ENCODE results near the gene AGR2.
"Not testable (repeated sequence)": the region's sequence is repeated elsewhere in the genome, so short reads cannot be mapped to it uniquely, and the experiment has no call there.

AGR2 gene

GRCh38 chr7:16769994-16770393, 34.8 kb downstream of the AGR2 start:
- not testable (repeated sequence) for H3K23ac ChIP-seq (ENCODE audit: low read depth, low read length, poor library complexity); H3K27me3 ChIP-seq (ENCODE audit: control insufficient read depth in 3 of 3, insufficient read depth in 3 of 3, low read depth in 1 of 3, low read length in 3 of 3); H3K4me1 ChIP-seq (ENCODE audit: control insufficient read depth in 2 of 2, insufficient read depth in 1 of 2, low read depth in 1 of 2, low read length in 2 of 2); H3K9me3 ChIP-seq (replicated peaks in 1 of 2; ENCODE audit: control insufficient read depth in 2 of 2, insufficient read depth in 1 of 2, low read depth in 1 of 2, low read length in 2 of 2); H3K18ac ChIP-seq (ENCODE audit: low read length); H4K8ac ChIP-seq (ENCODE audit: low read depth, low read length); H2BK120ac ChIP-seq (ENCODE audit: low read depth, low read length); H2AFZ ChIP-seq (ENCODE audit: low read length); H3K14ac ChIP-seq (ENCODE audit: low read length); H2BK5ac ChIP-seq (ENCODE audit: low read length); H3K4ac ChIP-seq (ENCODE audit: low read length); H3K4me3 ChIP-seq (ENCODE audit: low read length in 2 of 2); H3K4me2 ChIP-seq (ENCODE audit: insufficient read depth, low read length, poor library complexity, severe bottlenecking); H3K79me1 ChIP-seq (ENCODE audit: low read depth, low read length); DNase-seq (ENCODE audit: low spot score); H3K27ac ChIP-seq (replicated peaks; ENCODE audit: low read length); H2BK15ac ChIP-seq (ENCODE audit: low read length); H4K91ac ChIP-seq (ENCODE audit: low read depth, low read length, poor library complexity); H2AK5ac ChIP-seq (ENCODE audit: low read depth, low read length); H3K36me3 ChIP-seq (replicated peaks in 1 of 2; ENCODE audit: control insufficient read depth in 2 of 2, insufficient read depth in 2 of 2, low read length in 2 of 2); H3K9ac ChIP-seq (ENCODE audit: low read depth, low read length, poor library complexity); H2BK12ac ChIP-seq (ENCODE audit: low read length)
- WGBS, 2 donors (ENCODE audit: extremely low coverage in 2 of 2, insufficient read length in 2 of 2, insufficient replicate concordance in 1 of 2) = no CpG with 5 or more reads among the region's 3 CpGs

DNA sequence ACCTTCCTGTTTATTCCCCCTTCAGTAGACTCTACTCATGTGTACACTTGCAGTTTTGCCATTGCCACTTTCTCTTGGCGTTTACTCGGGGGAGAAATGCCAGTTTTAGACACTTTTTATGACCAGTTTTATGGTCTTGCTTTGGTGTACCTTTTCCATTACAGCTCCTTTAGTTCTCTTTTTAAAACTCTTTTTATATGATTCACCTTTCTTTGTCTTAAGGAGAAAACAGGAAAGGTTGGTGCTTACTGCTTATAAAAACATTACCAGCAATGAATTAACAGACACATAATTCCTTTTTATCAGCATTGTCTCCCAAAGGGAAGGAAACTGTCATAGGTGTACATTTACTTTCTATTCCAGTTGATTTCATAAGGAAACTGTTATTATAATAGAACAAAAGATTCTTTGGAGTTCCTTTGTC, 39.4 kb downstream of the AGR2 start:
- no peak overlapping the region for H3K14ac ChIP-seq (ENCODE audit: low read length)
- H3K27ac ChIP-seq (replicated peaks; ENCODE audit: low read length) = no peak overlapping the region
- H2BK15ac ChIP-seq (ENCODE audit: low read length) = no peak overlapping the region
- no peaks in the 10 kb centered on the region for H3K27me3 ChIP-seq (ENCODE audit: control insufficient read depth in 3 of 3, insufficient read depth in 3 of 3, low read depth in 1 of 3, low read length in 3 of 3)
- no peak overlapping the region for H2AK5ac ChIP-seq (ENCODE audit: low read depth, low read length)
- no peak overlapping the region for H2BK120ac ChIP-seq (ENCODE audit: low read depth, low read length)
- WGBS, 2 donors (ENCODE audit: extremely low coverage in 2 of 2, insufficient read length in 2 of 2, insufficient replicate concordance in 1 of 2) = no CpG with 5 or more reads among the region's 2 CpGs
- H4K91ac ChIP-seq (ENCODE audit: low read depth, low read length, poor library complexity) = no peak overlapping the region
- no peak overlapping the region for H2BK5ac ChIP-seq (ENCODE audit: low read length)
- DNase-seq (ENCODE audit: low spot score) = no peak
- H3K36me3 ChIP-seq (replicated peaks in 1 of 2; ENCODE audit: control insufficient read depth in 2 of 2, insufficient read depth in 2 of 2, low read length in 2 of 2) = no peaks in the 10 kb centered on the region
- H4K8ac ChIP-seq (ENCODE audit: low read depth, low read length) = no peak overlapping the region
- H3K4me3 ChIP-seq (ENCODE audit: low read length in 2 of 2) = no peak overlapping the region
- H3K23ac ChIP-seq (ENCODE audit: low read depth, low read length, poor library complexity) = no peak overlapping the region
- H3K4ac ChIP-seq (ENCODE audit: low read length) = no peak overlapping the region
- H3K4me1 ChIP-seq (ENCODE audit: control insufficient read depth in 2 of 2, insufficient read depth in 1 of 2, low read depth in 1 of 2, low read length in 2 of 2) = no peaks in the 10 kb centered on the region
- H3K9me3 ChIP-seq (replicated peaks in 1 of 2; ENCODE audit: control insufficient read depth in 2 of 2, insufficient read depth in 1 of 2, low read depth in 1 of 2, low read length in 2 of 2) = peaks cover 0 to 6% of the 10 kb centered on the region in 2 donors
- no peak overlapping the region for H3K4me2 ChIP-seq (ENCODE audit: insufficient read depth, low read length, poor library complexity, severe bottlenecking)
- peaks cover 2% of the 10 kb centered on the region for H3K79me1 ChIP-seq (ENCODE audit: low read depth, low read length)
- H2BK12ac ChIP-seq (ENCODE audit: low read length) = no peak overlapping the region
- H2AFZ ChIP-seq (ENCODE audit: low read length) = no peak overlapping the region
- no peak overlapping the region for H3K9ac ChIP-seq (ENCODE audit: low read depth, low read length, poor library complexity)
- H3K18ac ChIP-seq (ENCODE audit: low read length) = no peak overlapping the region

DNA sequence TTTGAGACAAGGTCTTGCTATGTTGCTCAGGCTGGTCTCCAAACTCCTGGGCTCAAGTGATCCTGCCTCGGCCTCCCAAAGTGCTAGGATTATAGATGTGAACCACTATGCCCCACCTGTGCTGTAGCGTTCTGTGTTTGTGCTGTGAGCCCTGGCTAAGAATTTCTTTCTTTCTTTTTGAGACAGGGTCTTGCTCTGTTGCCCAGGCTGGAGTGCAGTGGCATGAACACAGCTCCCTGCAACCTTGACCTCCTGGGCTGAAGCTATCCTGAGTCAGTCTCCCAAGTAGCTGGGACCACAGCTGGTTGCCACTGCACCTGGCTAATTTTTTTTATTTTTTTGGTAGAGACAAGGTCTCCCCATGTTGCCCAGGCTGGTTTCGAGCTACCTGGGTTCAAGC, 39.9 kb downstream of the AGR2 start:
- no peak overlapping the region for H2BK12ac ChIP-seq (ENCODE audit: low read length)

DNA sequence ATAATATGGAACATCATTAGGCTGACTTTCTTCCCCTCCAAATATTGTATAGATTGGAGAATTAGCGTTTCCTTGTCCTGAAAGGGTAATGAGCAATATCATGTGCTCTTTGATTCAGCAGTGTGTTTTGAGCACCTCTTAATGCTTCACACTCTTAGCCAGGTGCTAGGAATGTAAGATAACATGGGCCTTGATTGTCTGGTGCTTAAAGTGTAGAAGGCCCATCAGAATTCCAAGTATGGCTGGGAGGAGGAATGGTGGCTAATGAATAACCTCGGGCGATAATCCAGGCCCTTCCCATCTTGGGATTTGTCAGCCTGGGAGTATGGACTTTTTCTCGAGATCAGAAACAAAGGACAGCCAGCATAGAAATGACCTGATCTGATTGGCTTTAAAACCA, 42.6 kb downstream of the AGR2 start:
- no peak for DNase-seq (ENCODE audit: low spot score)
- Histone ChIP-seq H3K27ac (replicated peaks; ENCODE audit: low read length) (no peak overlapping the region), H3K4me1 (ENCODE audit: control insufficient read depth in 2 of 2, insufficient read depth in 1 of 2, low read depth in 1 of 2, low read length in 2 of 2) (no peaks in the 10 kb centered on the region)

More for the DNA sequence above, 39.9 kb downstream of the AGR2 start:
- H3K36me3 ChIP-seq (replicated peaks in 1 of 2; ENCODE audit: control insufficient read depth in 2 of 2, insufficient read depth in 2 of 2, low read length in 2 of 2) = no peaks in the 10 kb centered on the region
- H3K14ac ChIP-seq (ENCODE audit: low read length) = no peak overlapping the region
- no peak overlapping the region for H3K4me2 ChIP-seq (ENCODE audit: insufficient read depth, low read length, poor library complexity, severe bottlenecking)
- no peak overlapping the region for H4K91ac ChIP-seq (ENCODE audit: low read depth, low read length, poor library complexity)
- peaks cover 2% of the 10 kb centered on the region for H3K79me1 ChIP-seq (ENCODE audit: low read depth, low read length)
- no peak overlapping the region for H2BK15ac ChIP-seq (ENCODE audit: low read length)
- H2BK120ac ChIP-seq (ENCODE audit: low read depth, low read length) = no peak overlapping the region
- no peaks in the 10 kb centered on the region for H3K27me3 ChIP-seq (ENCODE audit: control insufficient read depth in 3 of 3, insufficient read depth in 3 of 3, low read depth in 1 of 3, low read length in 3 of 3)
- WGBS, 2 donors (ENCODE audit: extremely low coverage in 2 of 2, insufficient read length in 2 of 2, insufficient replicate concordance in 1 of 2) = no CpG with 5 or more reads among the region's 3 CpGs
- H3K23ac ChIP-seq (ENCODE audit: low read depth, low read length, poor library complexity) = no peak overlapping the region
- no peak overlapping the region for H4K8ac ChIP-seq (ENCODE audit: low read depth, low read length)
- H3K4me1 ChIP-seq (ENCODE audit: control insufficient read depth in 2 of 2, insufficient read depth in 1 of 2, low read depth in 1 of 2, low read length in 2 of 2) = no peaks in the 10 kb centered on the region
- no peak overlapping the region for H3K18ac ChIP-seq (ENCODE audit: low read length)
- H2AK5ac ChIP-seq (ENCODE audit: low read depth, low read length) = no peak overlapping the region
- H3K9ac ChIP-seq (ENCODE audit: low read depth, low read length, poor library complexity) = no peak overlapping the region
- H3K27ac ChIP-seq (replicated peaks; ENCODE audit: low read length) = no peak overlapping the region
- H3K9me3 ChIP-seq (replicated peaks in 1 of 2; ENCODE audit: control insufficient read depth in 2 of 2, insufficient read depth in 1 of 2, low read depth in 1 of 2, low read length in 2 of 2) = peaks cover 0 to 6% of the 10 kb centered on the region in 2 donors
- no peak overlapping the region for H3K4ac ChIP-seq (ENCODE audit: low read length)
- DNase-seq (ENCODE audit: low spot score) = no peak
- H2BK5ac ChIP-seq (ENCODE audit: low read length) = no peak overlapping the region
- no peak overlapping the region for H2AFZ ChIP-seq (ENCODE audit: low read length)
- H3K4me3 ChIP-seq (ENCODE audit: low read length in 2 of 2) = no peak overlapping the region

More for the DNA sequence above, 42.6 kb downstream of the AGR2 start:
- Histone ChIP-seq H2BK5ac (ENCODE audit: low read length) (no peak overlapping the region), H3K23ac (ENCODE audit: low read depth, low read length, poor library complexity) (no peak overlapping the region), H3K4me3 (ENCODE audit: low read length in 2 of 2) (no peak overlapping the region), H3K9me3 (replicated peaks in 1 of 2; ENCODE audit: control insufficient read depth in 2 of 2, insufficient read depth in 1 of 2, low read depth in 1 of 2, low read length in 2 of 2) (peaks cover 3 to 6% of the 10 kb centered on the region in 2 donors), H3K36me3 (replicated peaks in 1 of 2; ENCODE audit: control insufficient read depth in 2 of 2, insufficient read depth in 2 of 2, low read length in 2 of 2) (no peaks in the 10 kb centered on the region), H2AK5ac (ENCODE audit: low read depth, low read length) (no peak overlapping the region), H2BK12ac (ENCODE audit: low read length) (no peak overlapping the region), H3K4me2 (ENCODE audit: insufficient read depth, low read length, poor library complexity, severe bottlenecking) (no peak overlapping the region), H3K4ac (ENCODE audit: low read length) (no peak overlapping the region), H4K8ac (ENCODE audit: low read depth, low read length) (no peak overlapping the region), H4K91ac (ENCODE audit: low read depth, low read length, poor library complexity) (no peak overlapping the region), H2AFZ (ENCODE audit: low read length) (no peak overlapping the region), H2BK120ac (ENCODE audit: low read depth, low read length) (no peak overlapping the region), H3K27me3 (ENCODE audit: control insufficient read depth in 3 of 3, insufficient read depth in 3 of 3, low read depth in 1 of 3, low read length in 3 of 3) (no peaks in the 10 kb centered on the region), H2BK15ac (ENCODE audit: low read length) (no peak overlapping the region), H3K9ac (ENCODE audit: low read depth, low read length, poor library complexity) (no peak overlapping the region), H3K14ac (ENCODE audit: low read length) (no peak overlapping the region), H3K18ac (ENCODE audit: low read length) (no peak overlapping the region), H3K79me1 (ENCODE audit: low read depth, low read length) (peaks cover 2% of the 10 kb centered on the region)
- no CpG with 5 or more reads among the region's 4 CpGs for WGBS, 2 donors (ENCODE audit: extremely low coverage in 2 of 2, insufficient read length in 2 of 2, insufficient replicate concordance in 1 of 2)

Measured in neuronal stem cell (in vitro differentiated cells).